Loucy (cell line): Measurements from ENCODE around the gene GPX3.

ENCODE experiments used
- EZH2phosphoT487 ChIP-seq: fragments of 200-600 bp; IDR thresholded peaks from 2 replicates; pipeline ENCODE4 v1.6.1; 2018; ENCODE audit warnings: antibody characterized with exemption, mild to moderate bottlenecking, moderate library complexity, borderline replicate concordance
- TF ChIP-seq, protein P1 (sequence below): fragments of 200-600 bp; sonication (generic); conservative IDR thresholded peaks from 2 replicates; pipeline ENCODE4 v1.5.1; 2014; ENCODE audit warnings: mild to moderate bottlenecking, antibody characterized with exemption, low read length

DNA sequence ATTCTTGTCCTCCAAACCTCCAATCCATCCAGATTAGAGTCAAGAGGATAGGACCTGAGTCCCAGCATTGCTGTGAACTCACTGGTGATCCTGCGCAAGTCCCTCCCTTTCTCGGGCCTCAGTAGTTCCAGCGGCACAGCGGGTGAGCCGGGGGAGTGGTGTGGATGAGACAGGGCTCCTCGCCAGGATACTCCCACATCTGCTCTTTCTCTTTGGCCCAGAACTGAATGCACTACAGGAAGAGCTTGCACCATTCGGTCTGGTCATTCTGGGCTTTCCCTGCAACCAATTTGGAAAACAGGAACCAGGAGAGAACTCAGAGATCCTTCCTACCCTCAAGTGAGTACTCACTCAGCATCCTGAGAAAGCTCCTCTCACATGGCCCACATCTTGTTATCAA, 6.3 kb downstream of the GPX3 start:
- TF ChIP-seq, protein P1, sequence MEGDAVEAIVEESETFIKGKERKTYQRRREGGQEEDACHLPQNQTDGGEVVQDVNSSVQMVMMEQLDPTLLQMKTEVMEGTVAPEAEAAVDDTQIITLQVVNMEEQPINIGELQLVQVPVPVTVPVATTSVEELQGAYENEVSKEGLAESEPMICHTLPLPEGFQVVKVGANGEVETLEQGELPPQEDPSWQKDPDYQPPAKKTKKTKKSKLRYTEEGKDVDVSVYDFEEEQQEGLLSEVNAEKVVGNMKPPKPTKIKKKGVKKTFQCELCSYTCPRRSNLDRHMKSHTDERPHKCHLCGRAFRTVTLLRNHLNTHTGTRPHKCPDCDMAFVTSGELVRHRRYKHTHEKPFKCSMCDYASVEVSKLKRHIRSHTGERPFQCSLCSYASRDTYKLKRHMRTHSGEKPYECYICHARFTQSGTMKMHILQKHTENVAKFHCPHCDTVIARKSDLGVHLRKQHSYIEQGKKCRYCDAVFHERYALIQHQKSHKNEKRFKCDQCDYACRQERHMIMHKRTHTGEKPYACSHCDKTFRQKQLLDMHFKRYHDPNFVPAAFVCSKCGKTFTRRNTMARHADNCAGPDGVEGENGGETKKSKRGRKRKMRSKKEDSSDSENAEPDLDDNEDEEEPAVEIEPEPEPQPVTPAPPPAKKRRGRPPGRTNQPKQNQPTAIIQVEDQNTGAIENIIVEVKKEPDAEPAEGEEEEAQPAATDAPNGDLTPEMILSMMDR, result no peak
- no peak for TF ChIP-seq EZH2phosphoT487
